Fibroblast of mammary gland (primary cell): ENCODE measurements around the gene AGA.

Experiments
- DNase-seq: peaks from one replicate; pipeline ENCODE4 v3.0.0-alpha.2; 2010; ENCODE audit warnings: low read depth
- H3K4me3 ChIP-seq: 2 replicates; pipeline ENCODE4 v1.5.1; 2011; ENCODE audit warnings: low read depth, mild to moderate bottlenecking, low read length, moderate library complexity; ENCODE audit not compliant: control insufficient read depth
- CTCF ChIP-seq: conservative IDR thresholded peaks from 2 replicates; pipeline ENCODE4 v1.5.1; 2011; ENCODE audit warnings: low read depth, low read length, inconsistent platforms; ENCODE audit not compliant: control insufficient read depth, insufficient read depth

Gene AGA

GRCh38 chr4:177484613-177485021 is 42.4 kb upstream of the AGA start:
- DNase-seq: peak; percentile 87
- H3K4me3 ChIP-seq: no peak overlapping the region
- TF ChIP-seq CTCF: no peak

GRCh38 chr4:177483760-177484159 is 41.5 kb upstream of the AGA start:
- TF ChIP-seq CTCF: no peak
- no peak overlapping the region for H3K4me3 ChIP-seq
- DNase-seq: no peak

GRCh38 chr4:177483271-177483670 is 41.0 kb upstream of the AGA start:
- peak; percentile 41 for DNase-seq
- no peak for TF ChIP-seq CTCF
- no peak overlapping the region for H3K4me3 ChIP-seq

- no peak for DNase-seq
- H3K4me3 ChIP-seq: no peak overlapping the region
- no peak for TF ChIP-seq CTCF
Measured at GRCh38 chr4:177482367-177482766, 40.1 kb upstream of the AGA start.

- no peak overlapping the region for H3K4me3 ChIP-seq
- peak; percentile 34 for DNase-seq
- TF ChIP-seq CTCF: no peak
Measured at GRCh38 chr4:177480795-177481194, 38.6 kb upstream of the AGA start.

GRCh38 chr4:177479063-177479462 is 36.8 kb upstream of the AGA start:
- TF ChIP-seq CTCF: no peak
- no peak overlapping the region for H3K4me3 ChIP-seq
- DNase-seq: no peak

- H3K4me3 ChIP-seq: no peak overlapping the region
- no peak for DNase-seq
- no peak for TF ChIP-seq CTCF
Measured at GRCh38 chr4:177478496-177478895, 36.3 kb upstream of the AGA start.
